ENCODE data around the gene WDR6.

Gene WDR6

DNA sequence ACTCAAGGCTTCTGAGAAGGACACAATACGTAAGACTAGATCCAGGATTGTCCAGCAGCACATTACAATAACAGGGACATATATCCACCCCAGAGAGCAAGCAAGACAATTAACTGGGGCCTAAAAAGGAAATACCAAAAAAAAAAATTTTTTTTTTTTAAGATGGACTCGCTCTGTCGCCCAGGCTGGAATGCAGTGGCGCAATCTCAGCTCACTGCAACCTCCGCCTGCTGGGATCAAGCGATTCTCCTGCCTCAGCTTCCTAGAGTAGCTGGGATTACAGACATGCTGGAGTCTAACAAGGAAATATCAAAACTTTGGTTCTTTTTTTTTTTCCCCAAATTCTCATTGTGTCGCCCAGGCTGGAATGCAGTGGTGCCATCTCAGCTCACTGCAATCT lies 50.8 kb downstream of the WDR6 start:
- Histone ChIP-seq H3K56ac (ENCODE audit: low read length) (no peak overlapping the region), H3K79me2 (ENCODE audit: control insufficient read depth, insufficient read depth, low read length) (no peaks in the 10 kb centered on the region)
- no CpG with 5 or more reads among the region's 7 CpGs for WGBS (ENCODE audit: extremely low coverage, insufficient coverage, low lambda C conversion rate)

More for the DNA sequence above, 50.8 kb downstream of the WDR6 start:
- Histone ChIP-seq H4K5ac (ENCODE audit: low read length) (no peak overlapping the region), H3K36me3 (ENCODE audit: control insufficient read depth, insufficient read depth, low read length) (peaks cover 17% of the 10 kb centered on the region), H3K4ac (ENCODE audit: low read depth, low read length) (no peak overlapping the region), H3K18ac (ENCODE audit: low read length) (no peak overlapping the region), H2BK5ac (ENCODE audit: low read length) (no peak overlapping the region), H4K8ac (ENCODE audit: low read depth, low read length) (no peak overlapping the region), H3K23ac (ENCODE audit: low read length) (no peak overlapping the region), H2BK120ac (ENCODE audit: low read depth, low read length) (no peak overlapping the region), H3K4me3 (ENCODE audit: low read length) (no peak overlapping the region), H3K9ac (ENCODE audit: low read length) (no peak overlapping the region), H2AK5ac (ENCODE audit: low read length) (no peak overlapping the region), H2BK15ac (replicated peaks; ENCODE audit: low read depth) (no peak overlapping the region), H3K27ac (ENCODE audit: low read depth, low read length) (no peak overlapping the region), H3K4me1 (ENCODE audit: control insufficient read depth, low read depth, low read length) (no peaks in the 10 kb centered on the region), H3K4me2 (ENCODE audit: low read length) (no peak overlapping the region), H3K79me1 (ENCODE audit: low read length) (peaks cover 3% of the 10 kb centered on the region), H3K27me3 (ENCODE audit: insufficient read depth, low read length, poor library complexity) (no peaks in the 10 kb centered on the region)
- DNase-seq = no peak

Small RNA genes within 50 kb of the gene (small RNA-seq; reads per million reads assigned to genes)
- gene MIR191 (ENCODE audit: insufficient read depth) (61,782 reads per million, percentile 100 among the genes with 10 or more reads in this experiment), gene MIR425 (ENCODE audit: insufficient read depth) (2,393 reads per million, percentile 99 among the genes with 10 or more reads in this experiment)

Measured in mesendoderm (in vitro differentiated cells).